Stimulated activated naive CD8-positive, alpha-beta T cell treated with anti-CD3 and anti-CD28 coated beads, Interleukin-15, amount 100 ng/mL, for 72 hours (primary cell): Measurements from ENCODE around the gene PCDH1.

Experiments used
- ATAC-seq: fragments of 150-1000 bp; cut with Tn5 transposase; 2 replicates; pipeline ENCODE4 v1.10.0; 2021; ENCODE audit warnings: mild to moderate bottlenecking, moderate library complexity
- DNase-seq, 2 donors: peaks; one replicate each; pipeline ENCODE4 v3.0.0; 2021 to 2022
- H3K27ac Mint-ChIP-seq, 2 donors: one replicate each; pipeline ENCODE4 v1.8.0; 2022; ENCODE audit warnings: mild to moderate bottlenecking in 2 of 2, mixed read lengths in 2 of 2, moderate library complexity in 2 of 2
- H3K27me3 Mint-ChIP-seq: one replicate; pipeline ENCODE4 v1.8.0; 2022; ENCODE audit warnings: mixed read lengths
- H3K4me1 Mint-ChIP-seq: one replicate; pipeline ENCODE4 v1.8.0; 2022; ENCODE audit warnings: mild to moderate bottlenecking, mixed read lengths
- H3K4me3 Mint-ChIP-seq, 2 donors: one replicate each; pipeline ENCODE4 v1.8.0; 2022; ENCODE audit warnings: mild to moderate bottlenecking in 2 of 2, mixed read lengths in 2 of 2, moderate library complexity in 1 of 2
- H3K9me3 Mint-ChIP-seq, 2 donors: one replicate each; pipeline ENCODE4 v1.8.0; 2022; ENCODE audit warnings: mixed read lengths in 2 of 2

Gene PCDH1

DNA sequence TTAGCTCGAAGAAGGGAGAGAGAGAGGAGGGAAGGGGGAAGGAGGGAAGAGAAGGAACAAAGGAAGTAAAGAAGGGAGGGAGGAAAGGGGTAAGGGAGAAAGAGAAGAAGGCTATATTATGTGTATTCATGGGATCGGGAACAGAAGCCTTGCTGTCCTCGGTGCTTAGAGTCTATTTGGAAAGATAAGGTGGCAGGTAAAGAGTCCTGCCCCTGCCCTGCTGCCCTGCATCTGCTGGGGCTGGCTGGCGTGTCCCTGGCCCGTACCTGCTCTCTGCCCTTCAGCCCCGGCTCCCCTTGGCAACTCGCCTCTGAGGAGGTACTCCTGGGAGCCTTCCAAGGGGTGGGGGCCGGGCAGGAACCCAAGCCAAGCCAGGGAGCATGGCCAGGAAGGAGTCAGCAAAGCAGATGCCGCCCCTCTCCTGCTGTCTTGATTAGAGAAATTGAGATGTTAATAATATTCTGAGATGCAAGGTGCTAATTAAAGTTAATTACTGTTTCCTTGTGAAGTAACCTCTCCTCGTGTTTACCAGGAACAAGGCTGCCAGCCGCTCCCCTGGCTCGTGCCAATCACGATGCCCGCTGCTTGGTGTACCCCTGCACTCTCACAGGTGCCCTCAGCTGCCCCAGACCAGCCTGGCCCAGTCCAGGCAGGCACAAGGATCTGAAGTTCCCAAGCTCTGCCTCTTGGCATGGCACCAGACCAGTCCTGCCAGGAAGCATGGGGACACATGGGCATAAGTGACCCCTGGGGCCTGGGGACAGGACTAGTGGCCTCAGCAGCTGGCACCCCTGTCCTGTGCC lies 36.6 kb downstream of the PCDH1 start:
- H3K4me3 Mint-ChIP-seq: no peak overlapping the region
- peaks cover 37% of the 10 kb centered on the region for H3K4me1 Mint-ChIP-seq
- ATAC-seq: no peak
- no peak overlapping the region for H3K27ac Mint-ChIP-seq
- H3K9me3 Mint-ChIP-seq: no peaks in the 10 kb centered on the region
- H3K27me3 Mint-ChIP-seq: peaks cover 34% of the 10 kb centered on the region
- no peak for DNase-seq

DNA sequence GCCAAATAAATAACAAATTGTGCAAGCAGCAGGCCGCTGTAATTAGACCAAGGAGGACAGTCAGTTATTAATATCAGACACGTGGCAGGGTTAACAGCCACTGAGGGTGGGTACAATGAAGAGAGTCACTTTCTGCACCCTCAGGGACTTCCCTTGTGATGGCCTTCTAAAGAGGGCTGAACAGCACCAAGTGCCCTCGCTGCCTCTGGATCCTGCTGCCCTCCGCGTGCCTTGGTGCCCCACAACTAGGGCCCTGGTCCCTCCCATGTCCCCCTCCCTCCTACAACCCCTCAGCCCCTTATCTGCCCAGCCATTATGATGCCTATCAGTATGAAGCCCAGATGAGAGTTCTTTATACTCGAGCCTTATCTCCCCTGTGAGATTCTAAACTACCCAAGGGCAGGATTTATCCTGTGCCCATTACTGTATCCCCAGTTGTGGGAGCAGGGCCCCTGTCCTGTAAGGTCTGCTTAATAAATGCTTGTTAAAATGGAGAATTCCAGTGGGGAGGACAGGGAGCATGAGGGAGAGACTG lies 37.3 kb downstream of the PCDH1 start:
- H3K4me3 Mint-ChIP-seq: no peak overlapping the region
- DNase-seq: no peak
- no peaks in the 10 kb centered on the region for H3K9me3 Mint-ChIP-seq
- peaks cover 34% of the 10 kb centered on the region for H3K27me3 Mint-ChIP-seq
- peaks cover 39% of the 10 kb centered on the region for H3K4me1 Mint-ChIP-seq
- no peak for ATAC-seq
- H3K27ac Mint-ChIP-seq: no peak overlapping the region

DNA sequence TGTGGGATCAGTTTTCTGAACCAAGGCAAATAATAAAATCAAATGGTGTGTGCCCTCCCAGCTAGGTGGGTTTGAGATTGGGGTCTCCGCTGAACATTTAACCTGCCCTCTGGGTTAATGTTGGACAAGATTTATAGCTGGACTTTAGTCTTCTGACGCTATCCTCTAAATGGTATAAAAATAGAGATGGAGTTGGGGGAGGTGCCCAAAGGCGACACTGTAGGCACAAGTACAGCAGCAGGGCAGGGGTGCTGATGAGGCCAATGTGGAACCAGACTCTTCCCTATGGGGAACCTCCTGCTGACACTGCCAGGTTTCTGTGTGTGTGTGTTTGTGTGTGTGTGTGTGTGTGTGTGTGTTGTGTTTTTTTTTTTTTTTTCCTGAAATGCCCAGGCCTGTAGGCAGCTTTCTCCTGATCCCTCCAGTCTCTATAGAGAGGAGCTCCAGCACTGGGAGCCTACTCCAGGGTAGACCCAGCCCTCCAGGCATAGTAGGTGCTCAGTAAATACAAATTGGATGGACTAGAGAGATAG lies 37.9 kb downstream of the PCDH1 start:
- no peak for DNase-seq
- H3K27me3 Mint-ChIP-seq: peaks cover 34% of the 10 kb centered on the region

DNA sequence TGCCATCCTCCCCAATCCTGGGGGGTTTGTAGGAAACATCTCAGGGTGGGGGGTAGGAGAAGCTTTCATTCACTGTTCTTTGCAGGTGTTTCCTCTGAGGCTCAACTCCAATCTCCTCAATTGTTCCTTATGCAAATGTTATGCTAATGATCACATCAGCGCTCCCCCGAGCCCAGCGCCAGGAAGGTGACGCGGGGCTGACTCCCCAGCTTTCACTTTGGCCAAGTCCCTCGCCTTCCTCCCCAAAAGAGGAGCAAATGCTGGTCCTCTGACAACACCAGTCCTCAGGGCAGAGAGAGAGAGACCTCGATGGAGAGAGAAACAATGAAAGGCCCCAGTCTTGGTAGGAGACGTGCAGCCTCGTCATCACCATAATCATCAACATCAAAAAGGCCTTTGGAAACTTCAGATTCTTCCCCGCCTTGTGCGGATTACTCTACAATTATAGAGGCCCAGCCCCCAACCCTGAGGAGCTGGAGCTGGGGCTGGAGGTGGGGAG lies 39.1 kb downstream of the PCDH1 start:
- peaks cover 35% of the 10 kb centered on the region for H3K4me1 Mint-ChIP-seq
- no peak for DNase-seq
- H3K27ac Mint-ChIP-seq: peak overlapping the region in 1 of 2 donors; percentile 29
- H3K9me3 Mint-ChIP-seq: no peaks in the 10 kb centered on the region
- H3K27me3 Mint-ChIP-seq: peaks cover 31% of the 10 kb centered on the region
- ATAC-seq: no peak
- H3K4me3 Mint-ChIP-seq: no peak overlapping the region

More for the DNA sequence above, 37.9 kb downstream of the PCDH1 start:
- Mint-ChIP-seq H3K4me1 (peaks cover 39% of the 10 kb centered on the region), H3K27ac (no peak overlapping the region), H3K9me3 (no peaks in the 10 kb centered on the region), H3K4me3 (no peak overlapping the region)
- ATAC-seq: no peak

DNA sequence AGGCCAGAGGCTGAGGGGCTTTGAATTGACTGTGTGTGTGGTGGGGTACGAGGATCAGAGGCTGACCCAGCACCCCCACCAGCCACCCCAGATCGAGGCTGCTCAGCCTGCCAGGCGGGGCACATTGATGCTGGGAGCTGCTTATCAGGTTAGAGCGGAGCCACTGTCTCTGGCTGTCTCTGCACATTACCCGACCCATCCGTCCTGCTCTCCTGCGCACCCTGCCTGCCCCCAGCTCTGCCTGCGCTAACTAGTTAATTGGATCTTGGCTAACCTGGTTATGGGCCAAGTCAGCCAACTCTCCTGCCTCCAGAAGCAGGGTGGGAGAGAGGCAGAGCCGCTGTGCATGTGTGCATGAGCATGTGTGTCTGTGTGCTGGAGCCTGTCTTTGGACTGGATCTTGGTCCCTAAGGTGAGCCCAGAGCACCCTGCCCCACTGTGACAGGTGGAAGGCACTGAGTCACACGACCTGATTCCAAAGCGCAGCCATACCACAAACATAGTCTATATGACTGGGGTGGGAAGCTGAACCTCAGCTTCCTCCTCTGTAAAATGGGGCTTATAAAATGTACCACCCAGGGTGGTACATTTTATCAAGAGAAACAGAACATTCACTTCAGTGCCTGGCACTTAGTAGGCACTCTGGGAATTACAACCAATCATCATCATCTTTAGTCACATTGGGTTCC lies 39.7 kb downstream of the PCDH1 start:
- Mint-ChIP-seq H3K4me3 (no peak overlapping the region), H3K27me3 (peaks cover 25% of the 10 kb centered on the region), H3K4me1 (peaks cover 34% of the 10 kb centered on the region), H3K9me3 (no peaks in the 10 kb centered on the region), H3K27ac (no peak overlapping the region)
- ATAC-seq (no peak), DNase-seq (no peak)

DNA sequence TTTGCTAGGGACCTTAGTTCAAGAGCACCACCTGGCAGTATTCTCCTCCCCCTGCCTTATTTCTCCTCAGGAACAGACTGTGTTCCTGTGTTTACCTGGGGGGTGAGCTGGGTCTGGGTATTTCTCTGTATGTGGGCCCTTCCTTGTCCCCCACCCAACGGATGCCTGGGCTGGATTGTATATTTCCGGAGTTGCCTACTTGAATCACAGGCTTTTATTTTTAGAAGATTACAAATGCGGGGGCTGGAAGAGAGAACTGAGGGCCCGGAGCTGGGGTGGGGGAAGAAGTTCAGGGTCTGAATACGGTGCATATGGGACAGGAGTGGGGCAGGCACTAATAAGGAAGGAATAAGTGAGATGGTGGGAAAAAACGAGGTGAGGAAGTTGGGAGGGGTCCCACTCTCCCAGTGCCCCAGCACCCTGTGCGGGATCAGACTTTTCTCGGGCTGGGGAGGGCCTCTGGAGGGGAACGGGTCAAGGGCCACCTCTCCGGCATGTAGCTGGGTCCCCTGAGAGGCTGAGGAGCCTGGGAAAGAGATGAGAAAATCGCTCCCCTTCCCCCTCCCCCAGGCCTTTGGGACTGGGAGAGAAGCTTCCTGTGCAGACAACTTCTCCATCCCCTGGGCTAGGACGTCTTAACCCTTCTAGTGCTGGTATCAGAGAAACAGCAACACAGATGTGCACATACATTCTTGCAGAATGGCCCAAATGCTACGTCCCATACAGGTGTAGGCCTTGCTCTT lies 42.1 kb downstream of the PCDH1 start:
- no peak for DNase-seq
- H3K4me3 Mint-ChIP-seq: peak overlapping the region in 1 of 2 donors; percentile 76
- ATAC-seq: peak; percentile 28
- H3K4me1 Mint-ChIP-seq: peaks cover 27% of the 10 kb centered on the region
- peak overlapping the region; percentile 72 to 86 for H3K27ac Mint-ChIP-seq
- H3K27me3 Mint-ChIP-seq: peaks cover 16% of the 10 kb centered on the region
- H3K9me3 Mint-ChIP-seq: no peaks in the 10 kb centered on the region

DNA sequence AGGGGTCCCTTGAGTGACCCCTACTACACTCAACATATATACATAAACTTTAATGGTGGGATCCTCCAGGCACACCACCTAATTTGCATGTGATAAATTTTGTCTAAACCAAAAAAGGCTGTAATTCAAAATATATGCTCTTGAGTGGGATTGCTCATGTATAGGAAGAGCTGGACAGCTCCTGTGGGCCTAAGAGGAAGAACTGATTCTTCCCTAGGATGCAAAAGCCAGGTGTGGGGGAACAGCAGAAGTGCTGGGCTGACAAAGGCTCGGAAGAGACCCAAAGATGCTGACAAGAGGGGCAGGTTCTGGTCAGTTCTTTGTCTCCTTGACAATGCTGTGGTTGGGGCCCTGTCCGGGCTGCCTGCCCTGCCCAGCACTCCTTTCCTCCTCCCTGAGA lies 43.9 kb downstream of the PCDH1 start:
- Mint-ChIP-seq H3K27me3 (peaks cover 12% of the 10 kb centered on the region), H3K4me1 (peaks cover 25% of the 10 kb centered on the region), H3K27ac (no peak overlapping the region), H3K4me3 (no peak overlapping the region), H3K9me3 (no peaks in the 10 kb centered on the region)
- DNase-seq (no peak), ATAC-seq (no peak)

DNA sequence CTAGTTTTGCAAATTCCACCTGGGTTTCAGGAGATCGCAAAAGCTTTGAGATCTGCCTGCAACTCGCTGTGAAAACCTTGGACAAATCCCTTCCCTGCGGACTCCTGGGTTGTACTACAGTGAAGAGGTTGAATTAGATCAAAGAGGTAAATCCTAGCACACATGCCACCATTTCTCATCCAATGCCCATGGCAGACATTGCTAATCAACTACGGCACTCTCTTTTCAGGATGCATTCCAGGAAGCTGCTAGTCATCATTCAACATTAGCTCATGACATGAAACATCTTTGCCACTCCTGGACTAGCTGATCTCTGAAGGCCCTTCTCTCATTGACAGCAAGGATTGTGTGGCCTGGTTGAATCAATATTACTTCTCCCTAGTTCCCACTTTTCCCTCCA lies 46.1 kb downstream of the PCDH1 start:
- Mint-ChIP-seq H3K4me1 (peaks cover 18% of the 10 kb centered on the region), H3K27ac (no peak overlapping the region), H3K27me3 (peaks cover 7% of the 10 kb centered on the region), H3K9me3 (no peaks in the 10 kb centered on the region), H3K4me3 (no peak overlapping the region)
- ATAC-seq: no peak
- DNase-seq: no peak

DNA sequence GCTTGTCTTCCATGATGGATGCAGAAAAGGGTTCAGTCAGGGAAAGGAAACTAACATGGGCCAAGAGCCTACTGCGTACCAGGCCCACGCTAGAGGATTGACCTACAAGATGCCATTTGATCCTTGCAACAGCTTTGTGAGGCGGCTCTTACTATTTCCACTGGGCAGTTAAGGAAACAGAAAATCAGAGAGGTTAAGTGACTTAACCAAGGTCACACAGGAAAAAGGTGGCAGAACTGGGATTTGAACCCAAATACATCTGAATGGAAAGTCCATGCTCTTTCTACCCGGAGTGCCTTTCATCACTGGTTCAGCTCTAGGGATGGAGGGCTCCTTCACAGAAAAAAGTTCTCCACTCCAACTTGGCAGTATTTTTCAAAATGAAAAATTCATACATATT lies 50.0 kb downstream of the PCDH1 start:
- Mint-ChIP-seq H3K4me3 (no peak overlapping the region), H3K27me3 (peaks cover 16% of the 10 kb centered on the region)

DNA sequence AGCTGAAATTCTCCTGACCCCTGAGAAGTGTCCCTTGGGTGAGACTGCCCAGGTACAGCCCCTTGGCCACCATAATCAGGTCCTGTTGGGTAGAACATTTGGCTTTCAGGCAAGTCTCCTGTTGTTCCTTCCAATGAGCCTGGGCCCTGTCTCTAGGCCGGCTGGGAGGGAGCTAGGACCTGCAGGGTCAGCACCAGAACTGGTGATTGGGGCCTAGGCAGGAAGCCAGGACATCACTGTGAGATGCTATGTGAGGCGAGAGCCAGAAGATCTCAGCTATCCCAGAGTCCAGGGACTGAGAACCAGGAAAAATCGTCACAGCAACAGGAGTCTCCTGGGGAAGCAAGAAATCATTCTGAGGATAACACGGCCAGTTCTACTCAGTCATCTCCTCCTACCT lies 51.5 kb downstream of the PCDH1 start:
- Mint-ChIP-seq H3K27me3 (peaks cover 13% of the 10 kb centered on the region), H3K4me3 (no peak overlapping the region), H3K27ac (no peak overlapping the region), H3K4me1 (no peaks in the 10 kb centered on the region), H3K9me3 (no peaks in the 10 kb centered on the region)
- ATAC-seq (no peak), DNase-seq (no peak)

More for the DNA sequence above, 50.0 kb downstream of the PCDH1 start:
- DNase-seq: no peak
- H3K4me1 Mint-ChIP-seq: no peaks in the 10 kb centered on the region
- no peak for ATAC-seq
- H3K9me3 Mint-ChIP-seq: no peaks in the 10 kb centered on the region
- no peak overlapping the region for H3K27ac Mint-ChIP-seq

DNA sequence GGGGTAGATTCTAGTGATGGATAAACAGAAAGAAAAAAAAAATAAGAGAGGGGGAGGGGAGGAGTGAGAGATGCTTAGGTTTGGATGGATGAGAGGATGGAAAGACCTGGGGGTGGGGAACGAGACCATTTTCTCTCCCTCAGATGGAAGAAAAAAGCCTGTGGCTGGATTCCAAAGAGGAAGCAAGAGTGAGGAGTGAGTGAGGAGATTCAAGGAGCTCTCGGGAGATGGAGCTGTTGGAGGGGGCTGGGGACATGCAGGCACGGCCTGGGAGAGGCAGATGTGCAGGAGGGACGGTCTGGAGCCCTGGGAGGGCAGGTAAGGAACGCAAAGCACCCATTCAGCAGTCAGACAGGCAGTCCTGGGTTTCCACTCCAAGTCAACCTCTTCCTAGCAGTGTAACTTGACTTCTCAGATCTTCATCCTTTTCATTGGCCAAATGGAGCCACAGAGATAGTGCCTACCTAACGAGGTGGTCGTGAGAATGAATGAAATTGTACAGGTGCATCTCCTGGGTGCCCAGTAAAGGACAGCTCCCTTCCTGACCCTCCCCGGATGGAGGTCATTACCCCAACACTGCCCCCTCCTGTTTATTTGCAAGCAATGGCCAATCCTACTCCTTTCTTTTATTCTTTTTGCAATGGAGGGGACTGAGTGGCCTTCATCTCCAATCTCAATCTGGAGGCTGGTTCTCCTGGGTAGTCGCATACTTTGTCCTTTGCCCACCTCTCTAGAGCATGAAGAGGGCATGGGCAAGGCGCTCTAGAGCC lies 52.2 kb downstream of the PCDH1 start:
- Mint-ChIP-seq H3K27ac (no peak overlapping the region), H3K9me3 (no peaks in the 10 kb centered on the region), H3K4me1 (no peaks in the 10 kb centered on the region), H3K4me3 (no peak overlapping the region), H3K27me3 (peaks cover 9% of the 10 kb centered on the region)
- DNase-seq (no peak), ATAC-seq (peak; percentile 71)

DNA sequence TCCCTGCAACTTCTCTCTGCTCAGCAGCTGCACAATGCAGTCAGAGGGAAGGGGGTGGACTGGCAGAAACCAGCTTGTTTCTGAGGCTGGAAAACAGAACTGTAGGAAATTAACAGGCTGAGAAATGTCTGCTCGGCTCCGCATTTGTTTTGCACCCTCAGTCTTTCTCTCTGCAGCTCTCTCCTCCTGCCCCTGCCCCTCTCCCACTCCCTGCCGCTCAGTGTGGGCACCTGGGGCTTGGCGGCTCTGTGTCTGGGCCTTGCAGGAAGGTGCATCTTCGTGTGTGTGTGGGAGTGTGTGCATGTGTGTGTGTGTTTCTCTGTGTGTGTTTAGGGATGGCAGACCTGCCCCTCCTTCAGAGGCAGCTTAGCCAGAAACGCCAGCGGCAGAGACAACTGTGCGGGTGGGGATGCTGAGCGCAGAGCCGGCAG lies 53.0 kb downstream of the PCDH1 start:
- Mint-ChIP-seq H3K27me3 (peaks cover 9% of the 10 kb centered on the region), H3K4me3 (no peak overlapping the region), H3K9me3 (no peaks in the 10 kb centered on the region), H3K27ac (no peak overlapping the region), H3K4me1 (no peaks in the 10 kb centered on the region)
- DNase-seq (no peak), ATAC-seq (no peak)

DNA sequence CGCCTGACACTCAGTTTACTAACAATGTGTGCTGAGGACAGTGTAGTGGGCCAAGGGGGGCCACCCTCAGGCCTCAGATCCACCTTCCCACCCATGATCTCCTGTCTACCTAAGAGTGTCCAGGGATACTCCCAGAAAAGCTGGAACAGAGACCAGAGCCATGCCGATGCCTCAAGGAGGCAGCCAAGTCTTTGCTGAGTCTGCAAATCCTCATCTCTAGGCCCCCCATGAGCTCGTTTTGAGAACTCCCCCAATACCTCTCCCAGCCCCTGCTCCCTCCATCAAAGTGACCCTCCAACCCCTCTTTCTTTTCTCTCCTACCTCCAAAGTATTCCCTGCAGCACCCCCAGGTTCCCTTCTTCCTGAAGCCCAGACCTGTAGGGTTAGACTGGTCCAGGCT lies 53.5 kb downstream of the PCDH1 start:
- Mint-ChIP-seq H3K4me1 (no peaks in the 10 kb centered on the region), H3K9me3 (no peaks in the 10 kb centered on the region), H3K27ac (no peak overlapping the region), H3K4me3 (no peak overlapping the region), H3K27me3 (peaks cover 9% of the 10 kb centered on the region)
- no peak for DNase-seq
- ATAC-seq: no peak

DNA sequence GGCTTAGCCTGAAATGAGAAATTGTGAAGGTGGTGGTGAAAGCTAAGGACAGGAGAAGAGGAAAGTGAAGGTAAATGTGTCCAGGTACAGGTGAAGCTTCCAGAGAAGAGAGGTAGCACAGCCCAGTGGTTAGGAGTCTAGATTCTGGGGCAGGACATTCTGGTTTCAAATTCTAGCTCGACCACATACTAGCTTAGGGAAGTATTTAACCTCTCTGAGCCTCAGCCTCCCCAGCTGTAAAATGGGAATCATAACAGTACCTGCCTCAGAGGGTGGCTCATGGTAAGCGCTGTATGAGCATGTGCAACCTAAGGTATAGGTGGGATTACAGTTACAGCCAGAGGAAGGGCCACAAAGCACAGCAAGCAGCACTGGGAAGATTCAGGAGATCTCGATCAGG lies 55.2 kb downstream of the PCDH1 start:
- DNase-seq: no peak
- no peaks in the 10 kb centered on the region for H3K9me3 Mint-ChIP-seq
- H3K27ac Mint-ChIP-seq: no peak overlapping the region
- peaks cover 9% of the 10 kb centered on the region for H3K27me3 Mint-ChIP-seq
- ATAC-seq: no peak
- no peaks in the 10 kb centered on the region for H3K4me1 Mint-ChIP-seq
- H3K4me3 Mint-ChIP-seq: no peak overlapping the region

DNA sequence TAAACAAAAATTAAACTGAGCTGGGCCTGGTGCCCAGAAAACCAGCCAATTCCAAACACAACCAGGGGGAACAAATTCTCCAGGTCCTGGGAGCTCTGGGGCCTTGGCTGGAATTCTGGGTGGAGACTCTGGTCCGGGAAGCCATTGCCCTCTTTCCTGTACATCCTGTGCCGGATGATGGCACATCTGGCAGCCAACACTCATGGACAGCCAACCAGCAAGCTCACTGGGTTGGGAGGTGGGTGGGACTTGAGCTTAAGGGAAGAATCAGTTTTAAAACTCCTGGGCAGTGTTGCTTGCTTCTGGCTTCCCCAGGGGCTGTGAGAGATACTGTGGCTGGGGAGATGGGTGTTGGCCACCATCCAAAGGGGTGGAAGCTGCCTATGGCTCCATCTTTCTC lies 56.1 kb downstream of the PCDH1 start:
- Mint-ChIP-seq H3K4me3 (no peak overlapping the region), H3K4me1 (no peaks in the 10 kb centered on the region), H3K27me3 (peaks cover 13% of the 10 kb centered on the region), H3K9me3 (no peaks in the 10 kb centered on the region), H3K27ac (no peak overlapping the region)
- DNase-seq: no peak
- no peak for ATAC-seq
